Measurements from ENCODE around the gene ASAH2B. TPM values are rescaled to one million over a fixed set of nuclear protein-coding genes. Genes with fewer than 3 reads are reported as not detected.
"Not testable (repeated sequence)": the region's sequence is repeated elsewhere in the genome, so short reads cannot be mapped to it uniquely, and the experiment has no call there.

ASAH2B gene
- 12.5 TPM for polyA plus RNA-seq
- long read RNA-seq, donor 1, full-length matches to known transcripts = 1 of 1 reads
- long read RNA-seq, donor 1, partial matches to known transcripts = 0 of 1 reads
- long read RNA-seq, donor 1, other reads (novel, unspliced or antisense) = 0 of 1 reads
- long read RNA-seq, donor 2, full-length matches to known transcripts = 3 of 49 reads
- long read RNA-seq, donor 2, partial matches to known transcripts = 46 of 49 reads
- long read RNA-seq, donor 2, other reads (novel, unspliced or antisense) = 0 of 49 reads
- long read RNA-seq, donor 3 = 0 reads
- long read RNA-seq, donor 4 = 0 reads
- long read RNA-seq, donor 5, full-length matches to known transcripts = 1 of 1 reads
- long read RNA-seq, donor 5, partial matches to known transcripts = 0 of 1 reads
- long read RNA-seq, donor 5, other reads (novel, unspliced or antisense) = 0 of 1 reads
- long read RNA-seq, donor 6, full-length matches to known transcripts = 1 of 66 reads
- long read RNA-seq, donor 6, partial matches to known transcripts = 54 of 66 reads
- long read RNA-seq, donor 6, other reads (novel, unspliced or antisense) = 11 of 66 reads
- long read RNA-seq, donor 7, full-length matches to known transcripts = 1 of 1 reads
- long read RNA-seq, donor 7, partial matches to known transcripts = 0 of 1 reads
- long read RNA-seq, donor 7, other reads (novel, unspliced or antisense) = 0 of 1 reads
- long read RNA-seq, donor 8, full-length matches to known transcripts = 3 of 8 reads
- long read RNA-seq, donor 8, partial matches to known transcripts = 5 of 8 reads
- long read RNA-seq, donor 8, other reads (novel, unspliced or antisense) = 0 of 8 reads
- long read RNA-seq, donor 9, full-length matches to known transcripts = 5 of 5 reads
- long read RNA-seq, donor 9, partial matches to known transcripts = 0 of 5 reads
- long read RNA-seq, donor 9, other reads (novel, unspliced or antisense) = 0 of 5 reads
- long read RNA-seq, donor 10, full-length matches to known transcripts = 8 of 8 reads
- long read RNA-seq, donor 10, partial matches to known transcripts = 0 of 8 reads
- long read RNA-seq, donor 10, other reads (novel, unspliced or antisense) = 0 of 8 reads
- long read RNA-seq, donor 11, partial matches to known transcripts = 0 of 1 reads
- long read RNA-seq, donor 11, other reads (novel, unspliced or antisense) = 0 of 1 reads

GRCh38 chr10:50739618-50740292 lies at the start of gene ASAH2B:
Gene ASAH2B (plus strand): TSS chr10:50739936. CDS start chr10:50745131, 5,195 bp downstream.
- no peaks in the 10 kb centered on the region for H3K4me1 ChIP-seq (ENCODE audit: control insufficient read depth, insufficient read depth, low read length)
- no peaks in the 10 kb centered on the region for H3K36me3 ChIP-seq (ENCODE audit: control insufficient read depth, insufficient read depth, low read length)
- WGBS (ENCODE audit: insufficient coverage, low lambda C conversion rate) = no CpG with 5 or more reads among the region's 62 CpGs
- peak; percentile 61 to 90 for DNase-seq
- H3K4me3 ChIP-seq (ENCODE audit: low read length) = peak within 1 kb of the TSS; percentile 91
- H3K9me3 ChIP-seq (ENCODE audit: control insufficient read depth, low read depth, low read length) = peaks cover 3% of the 10 kb centered on the region
- H3K27ac ChIP-seq (ENCODE audit: low read length) = peak within 1 kb of the TSS; percentile 81
- H3K27me3 ChIP-seq (ENCODE audit: control insufficient read depth, insufficient read depth, low read length) = peaks cover under 1% of the 10 kb centered on the region

- WGBS (ENCODE audit: insufficient coverage, low lambda C conversion rate) = no CpG with 5 or more reads among the region's 4 CpGs
- H3K27ac ChIP-seq (ENCODE audit: low read length); H3K36me3 ChIP-seq (ENCODE audit: control insufficient read depth, insufficient read depth, low read length): not testable (repeated sequence)
Measured at GRCh38 chr10:50697819-50698218, 41.9 kb upstream of the ASAH2B start.

GRCh38 chr10:50701947-50702346 lies 37.8 kb upstream of the ASAH2B start:
- DNase-seq; H3K4me1 ChIP-seq (ENCODE audit: control insufficient read depth, insufficient read depth, low read length); H3K27ac ChIP-seq (ENCODE audit: low read length); H3K9me3 ChIP-seq (ENCODE audit: control insufficient read depth, low read depth, low read length); H3K4me3 ChIP-seq (ENCODE audit: low read length); H3K27me3 ChIP-seq (ENCODE audit: control insufficient read depth, insufficient read depth, low read length); H3K36me3 ChIP-seq (ENCODE audit: control insufficient read depth, insufficient read depth, low read length): not testable (repeated sequence)
- WGBS (ENCODE audit: insufficient coverage, low lambda C conversion rate) = no CpG with 5 or more reads among the region's 5 CpGs

More at GRCh38 chr10:50697819-50698218, 41.9 kb upstream of the ASAH2B start:
- H3K4me3 ChIP-seq (ENCODE audit: low read length); H3K27me3 ChIP-seq (ENCODE audit: control insufficient read depth, insufficient read depth, low read length); DNase-seq; H3K9me3 ChIP-seq (ENCODE audit: control insufficient read depth, low read depth, low read length); H3K4me1 ChIP-seq (ENCODE audit: control insufficient read depth, insufficient read depth, low read length): not testable (repeated sequence)

- not testable (repeated sequence) for H3K4me1 ChIP-seq (ENCODE audit: control insufficient read depth, insufficient read depth, low read length); H3K36me3 ChIP-seq (ENCODE audit: control insufficient read depth, insufficient read depth, low read length); H3K27ac ChIP-seq (ENCODE audit: low read length); H3K27me3 ChIP-seq (ENCODE audit: control insufficient read depth, insufficient read depth, low read length); H3K4me3 ChIP-seq (ENCODE audit: low read length); H3K9me3 ChIP-seq (ENCODE audit: control insufficient read depth, low read depth, low read length); DNase-seq
- WGBS (ENCODE audit: insufficient coverage, low lambda C conversion rate) = no CpG with 5 or more reads among the region's 7 CpGs
Measured at GRCh38 chr10:50702997-50703396, 36.7 kb upstream of the ASAH2B start.

GRCh38 chr10:50704436-50705079 lies 35.2 kb upstream of the ASAH2B start:
- not testable (repeated sequence) for H3K4me1 ChIP-seq (ENCODE audit: control insufficient read depth, insufficient read depth, low read length); H3K4me3 ChIP-seq (ENCODE audit: low read length); H3K9me3 ChIP-seq (ENCODE audit: control insufficient read depth, low read depth, low read length); H3K27me3 ChIP-seq (ENCODE audit: control insufficient read depth, insufficient read depth, low read length); DNase-seq; H3K36me3 ChIP-seq (ENCODE audit: control insufficient read depth, insufficient read depth, low read length); H3K27ac ChIP-seq (ENCODE audit: low read length)
- no CpG with 5 or more reads among the region's 5 CpGs for WGBS (ENCODE audit: insufficient coverage, low lambda C conversion rate)

GRCh38 chr10:50706006-50706405 lies 33.7 kb upstream of the ASAH2B start:
- H3K36me3 ChIP-seq (ENCODE audit: control insufficient read depth, insufficient read depth, low read length); DNase-seq; H3K9me3 ChIP-seq (ENCODE audit: control insufficient read depth, low read depth, low read length); H3K4me1 ChIP-seq (ENCODE audit: control insufficient read depth, insufficient read depth, low read length); H3K27ac ChIP-seq (ENCODE audit: low read length); H3K4me3 ChIP-seq (ENCODE audit: low read length); H3K27me3 ChIP-seq (ENCODE audit: control insufficient read depth, insufficient read depth, low read length): not testable (repeated sequence)
- no CpG with 5 or more reads among the region's 1 CpG for WGBS (ENCODE audit: insufficient coverage, low lambda C conversion rate)

- H3K4me1 ChIP-seq (ENCODE audit: control insufficient read depth, insufficient read depth, low read length); DNase-seq; H3K27me3 ChIP-seq (ENCODE audit: control insufficient read depth, insufficient read depth, low read length); H3K4me3 ChIP-seq (ENCODE audit: low read length); H3K9me3 ChIP-seq (ENCODE audit: control insufficient read depth, low read depth, low read length); H3K27ac ChIP-seq (ENCODE audit: low read length); H3K36me3 ChIP-seq (ENCODE audit: control insufficient read depth, insufficient read depth, low read length): not testable (repeated sequence)
- no CpG with 5 or more reads among the region's 13 CpGs for whole genome bisulfite sequencing (ENCODE audit: insufficient coverage, low lambda C conversion rate)
Measured at GRCh38 chr10:50710241-50710640, 29.5 kb upstream of the ASAH2B start.

- DNase-seq = peak in 1 of 2 donors; percentile 2
- H3K9me3 ChIP-seq (ENCODE audit: control insufficient read depth, low read depth, low read length); H3K4me1 ChIP-seq (ENCODE audit: control insufficient read depth, insufficient read depth, low read length); H3K4me3 ChIP-seq (ENCODE audit: low read length); H3K27me3 ChIP-seq (ENCODE audit: control insufficient read depth, insufficient read depth, low read length); H3K36me3 ChIP-seq (ENCODE audit: control insufficient read depth, insufficient read depth, low read length); H3K27ac ChIP-seq (ENCODE audit: low read length): not testable (repeated sequence)
- WGBS (ENCODE audit: insufficient coverage, low lambda C conversion rate) = 60% methylated on average over 1 of the region's 5 CpGs
Measured at GRCh38 chr10:50723812-50724211, 15.9 kb upstream of the ASAH2B start.

GRCh38 chr10:50728112-50728511 lies 11.6 kb upstream of the ASAH2B start:
- not testable (repeated sequence) for H3K9me3 ChIP-seq (ENCODE audit: control insufficient read depth, low read depth, low read length); DNase-seq; H3K4me1 ChIP-seq (ENCODE audit: control insufficient read depth, insufficient read depth, low read length); H3K36me3 ChIP-seq (ENCODE audit: control insufficient read depth, insufficient read depth, low read length); H3K27ac ChIP-seq (ENCODE audit: low read length); H3K4me3 ChIP-seq (ENCODE audit: low read length); H3K27me3 ChIP-seq (ENCODE audit: control insufficient read depth, insufficient read depth, low read length)
- WGBS (ENCODE audit: insufficient coverage, low lambda C conversion rate) = 100% methylated on average over 1 of the region's 2 CpGs
